ENCODE results near the gene DPT.

- TF ChIP-seq POLR2A (IDR thresholded peaks at IDR 0.05; ENCODE audit: low read depth, low read length) (no peak), POLR2AphosphoS5 (IDR thresholded peaks at IDR 0.05; ENCODE audit: low read depth, low read length) (no peak)
These were observed 45.2 kb upstream of the DPT start for GRCh38 chr1:168774241-168774640.
